HG03135 (cell line): ENCODE data around the gene RFC4.
"Not testable (repeated sequence)": the region's sequence is repeated elsewhere in the genome, so short reads cannot be mapped to it uniquely, and the experiment has no call there.

Source experiments
- ATAC-seq: cut with Tn5 transposase; IDR thresholded peaks from one replicate; pipeline ENCODE4 v1.9.1; 2021; ENCODE audit warnings: mild to moderate bottlenecking, moderate library complexity; ENCODE audit not compliant: unreplicated experiment

The RFC4 gene, protein sequence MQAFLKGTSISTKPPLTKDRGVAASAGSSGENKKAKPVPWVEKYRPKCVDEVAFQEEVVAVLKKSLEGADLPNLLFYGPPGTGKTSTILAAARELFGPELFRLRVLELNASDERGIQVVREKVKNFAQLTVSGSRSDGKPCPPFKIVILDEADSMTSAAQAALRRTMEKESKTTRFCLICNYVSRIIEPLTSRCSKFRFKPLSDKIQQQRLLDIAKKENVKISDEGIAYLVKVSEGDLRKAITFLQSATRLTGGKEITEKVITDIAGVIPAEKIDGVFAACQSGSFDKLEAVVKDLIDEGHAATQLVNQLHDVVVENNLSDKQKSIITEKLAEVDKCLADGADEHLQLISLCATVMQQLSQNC

DNA sequence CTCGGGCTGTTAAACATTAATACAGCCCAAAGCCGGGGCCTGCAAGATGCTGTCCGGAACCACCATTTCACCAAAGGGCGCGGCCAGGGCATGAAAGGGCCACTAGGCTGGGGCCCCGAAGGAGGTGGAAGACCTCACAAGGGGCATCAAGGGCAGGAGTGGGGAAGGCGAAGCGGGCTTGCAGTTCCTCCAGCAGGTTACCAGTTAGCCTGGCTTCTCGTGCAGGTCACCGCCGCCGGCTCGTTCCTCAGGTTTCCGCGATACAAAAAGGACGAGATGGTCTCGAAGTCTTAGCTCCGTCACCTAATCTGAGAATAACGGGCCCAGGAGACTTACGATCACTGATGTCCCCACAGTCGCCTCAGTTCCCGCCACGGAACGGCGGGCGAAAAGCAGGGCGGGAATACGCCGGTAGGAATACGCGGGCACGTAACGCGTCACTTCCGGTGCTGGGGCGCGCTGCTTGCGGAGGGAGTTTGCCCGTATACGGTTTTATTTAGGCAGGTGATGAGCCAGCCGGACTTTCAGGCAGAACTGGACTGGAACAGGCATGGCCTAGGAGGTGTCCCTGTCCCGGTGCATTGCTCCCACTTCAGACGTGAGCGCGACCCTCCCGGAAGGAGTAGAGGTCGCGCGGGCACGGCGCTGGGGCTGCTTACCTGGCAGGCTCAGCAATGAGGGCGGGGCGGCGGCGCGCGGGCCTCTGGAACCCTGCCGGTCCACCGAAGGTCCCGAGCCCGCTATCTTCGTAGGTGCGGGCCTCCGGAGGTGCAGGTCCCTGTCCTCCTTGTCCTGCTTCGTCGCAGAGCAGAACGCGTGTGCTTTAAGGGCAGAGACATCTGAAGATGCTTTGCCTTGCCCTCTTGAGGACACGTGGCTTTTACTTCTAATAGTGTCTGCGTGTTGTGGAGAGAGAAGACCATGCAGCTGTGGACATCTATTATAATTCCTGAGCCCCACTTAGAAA, at the start of gene RFC4:
Gene RFC4 (minus strand): TSS at position 394 of the 967 bp plus-strand sequence. CDS start 1,769 bp downstream, outside the sequence.
- ATAC-seq: peak; percentile 89

DNA sequence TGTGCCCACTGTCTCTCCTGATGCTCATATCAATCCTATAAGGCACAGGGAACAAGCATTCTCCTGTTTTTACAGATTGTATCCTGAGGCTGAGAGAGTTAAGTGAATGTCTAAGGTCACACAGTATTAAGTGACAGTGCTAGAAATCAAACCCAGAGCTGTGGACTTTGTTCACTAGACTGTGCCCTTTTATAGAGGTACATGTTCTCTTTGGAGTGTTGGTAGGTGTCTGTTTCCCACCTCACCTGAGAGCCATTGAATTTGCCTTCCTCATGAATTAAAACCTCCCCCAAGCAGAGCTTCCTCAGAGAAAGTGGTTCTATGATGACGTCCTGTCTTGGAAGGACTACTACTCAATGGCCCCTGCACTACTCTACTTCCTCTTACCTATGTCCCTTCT, 48.7 kb upstream of the RFC4 start:
- no peak for ATAC-seq

DNA sequence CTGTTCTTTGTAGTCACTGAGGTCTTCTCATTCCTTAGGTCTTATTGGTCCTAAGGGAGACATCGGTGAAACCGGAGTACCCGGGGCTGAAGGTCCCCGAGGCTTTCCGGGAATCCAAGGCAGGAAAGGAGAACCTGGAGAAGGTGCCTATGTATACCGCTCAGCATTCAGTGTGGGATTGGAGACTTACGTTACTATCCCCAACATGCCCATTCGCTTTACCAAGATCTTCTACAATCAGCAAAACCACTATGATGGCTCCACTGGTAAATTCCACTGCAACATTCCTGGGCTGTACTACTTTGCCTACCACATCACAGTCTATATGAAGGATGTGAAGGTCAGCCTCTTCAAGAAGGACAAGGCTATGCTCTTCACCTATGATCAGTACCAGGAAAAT, 47.9 kb upstream of the RFC4 start:
- no peak for ATAC-seq

DNA sequence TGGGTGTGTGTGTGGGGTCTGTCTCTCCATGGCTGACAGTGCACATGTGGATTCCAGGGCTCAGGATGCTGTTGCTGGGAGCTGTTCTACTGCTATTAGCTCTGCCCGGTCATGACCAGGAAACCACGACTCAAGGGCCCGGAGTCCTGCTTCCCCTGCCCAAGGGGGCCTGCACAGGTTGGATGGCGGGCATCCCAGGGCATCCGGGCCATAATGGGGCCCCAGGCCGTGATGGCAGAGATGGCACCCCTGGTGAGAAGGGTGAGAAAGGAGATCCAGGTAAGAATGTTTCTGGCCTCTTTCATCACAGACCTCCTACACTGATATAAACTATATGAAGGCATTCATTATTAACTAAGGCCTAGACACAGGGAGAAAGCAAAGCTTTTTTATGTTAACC, 46.7 kb upstream of the RFC4 start:
- no peak for ATAC-seq

DNA sequence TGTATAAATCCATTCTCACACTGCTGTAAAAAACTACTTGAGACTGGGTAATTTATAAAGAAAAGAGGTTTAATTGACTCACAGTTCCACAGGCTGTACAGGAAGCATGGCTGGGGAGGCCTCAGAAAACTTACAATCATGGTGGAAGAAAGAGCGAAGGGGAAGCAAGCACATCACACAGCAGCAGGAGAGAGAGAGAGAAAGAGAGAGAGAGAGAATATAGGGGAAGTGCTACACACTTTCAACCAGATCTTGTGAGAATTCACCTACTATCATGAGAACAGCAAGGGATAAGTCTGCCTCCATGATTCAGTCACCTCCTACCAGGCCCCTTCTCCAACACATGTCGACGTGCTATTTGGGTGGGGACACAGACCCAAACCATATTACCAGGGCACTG, 45.6 kb upstream of the RFC4 start:
- not testable (repeated sequence) for ATAC-seq

DNA sequence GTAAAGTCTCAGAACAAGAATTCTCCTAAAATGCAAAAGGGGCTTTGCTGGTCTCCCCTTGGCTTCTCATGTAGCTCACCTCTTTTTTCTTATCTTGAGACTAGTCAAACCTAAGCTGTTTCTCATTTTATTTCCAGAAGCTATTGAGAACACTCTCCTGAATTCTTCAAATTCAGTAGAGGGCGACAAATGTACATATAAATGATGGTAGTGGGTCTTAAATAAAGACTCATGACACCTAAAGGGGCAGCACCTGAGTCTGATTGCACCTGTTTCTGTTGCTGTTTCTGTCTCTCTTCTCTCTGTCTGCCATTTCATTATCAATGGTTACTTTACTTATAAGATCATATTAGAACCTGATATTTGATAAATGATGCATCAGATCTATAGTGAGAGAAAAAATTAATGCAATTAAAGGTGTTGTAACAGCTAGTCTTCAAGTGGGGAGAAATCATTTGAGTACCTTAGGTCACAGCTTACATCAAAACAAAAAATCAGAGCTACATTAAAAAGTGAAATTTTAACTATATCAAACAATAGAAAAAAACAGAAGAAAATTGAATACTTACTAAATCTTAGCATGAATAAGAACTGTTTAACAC, 43.2 kb upstream of the RFC4 start:
- peak; percentile 73 for ATAC-seq

DNA sequence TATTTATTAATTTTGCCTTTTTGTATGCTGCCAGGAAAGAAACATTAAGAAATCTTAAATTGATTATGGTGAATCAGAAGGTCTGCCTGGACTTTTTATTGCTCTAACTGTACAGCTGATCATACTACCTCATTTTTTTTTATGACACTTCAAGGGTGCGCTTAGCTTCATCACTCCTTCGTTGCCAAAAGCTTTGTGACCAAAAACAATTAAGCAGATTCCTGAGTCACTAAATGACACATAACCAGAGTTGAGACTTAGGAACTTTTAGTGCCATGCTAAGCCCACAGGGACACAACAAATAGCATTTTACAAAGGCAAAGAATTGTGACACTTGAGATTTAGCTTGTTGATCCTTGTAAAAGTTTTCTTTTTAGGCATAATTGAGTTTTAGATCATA, 41.2 kb upstream of the RFC4 start:
- no peak for ATAC-seq

DNA sequence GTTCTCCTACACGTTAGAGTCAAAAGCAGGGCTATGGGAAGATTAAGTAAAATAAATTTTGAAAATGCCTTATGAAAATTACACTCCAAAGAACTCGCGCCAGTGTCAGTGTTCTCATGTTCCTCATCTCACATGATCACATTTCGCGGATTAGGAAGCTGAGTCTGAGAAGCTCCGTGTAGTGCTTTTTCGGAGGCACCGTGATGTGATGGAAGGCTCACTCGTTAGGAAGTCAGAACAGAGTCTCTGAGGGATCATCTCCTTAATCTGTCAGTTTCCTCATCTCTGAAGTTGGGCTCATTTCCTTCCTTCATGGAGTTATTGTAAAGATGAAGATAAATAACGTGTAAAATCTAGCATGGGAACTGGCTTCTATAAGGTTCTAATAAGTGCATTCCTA, 39.5 kb upstream of the RFC4 start:
- no peak for ATAC-seq

DNA sequence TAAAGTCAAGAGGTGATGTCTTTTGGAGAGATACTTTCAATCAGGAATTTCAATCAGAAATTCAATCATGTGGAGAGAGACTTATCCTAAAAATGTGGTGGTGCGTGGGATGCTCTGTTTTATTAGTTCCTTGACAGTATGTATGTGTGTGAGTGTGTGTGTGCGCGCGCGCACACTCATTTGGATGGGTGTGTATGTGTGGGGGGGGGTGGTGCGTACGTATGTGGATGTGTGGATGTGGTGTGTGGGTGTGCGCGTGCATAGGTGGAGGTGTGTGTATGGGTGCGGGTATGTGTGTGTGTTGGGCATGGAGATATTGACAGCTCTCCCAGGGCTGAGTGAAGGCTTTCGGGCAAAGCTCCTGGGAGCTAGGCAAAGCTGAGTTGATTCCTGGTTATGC, 38.6 kb upstream of the RFC4 start:
- ATAC-seq: no peak

DNA sequence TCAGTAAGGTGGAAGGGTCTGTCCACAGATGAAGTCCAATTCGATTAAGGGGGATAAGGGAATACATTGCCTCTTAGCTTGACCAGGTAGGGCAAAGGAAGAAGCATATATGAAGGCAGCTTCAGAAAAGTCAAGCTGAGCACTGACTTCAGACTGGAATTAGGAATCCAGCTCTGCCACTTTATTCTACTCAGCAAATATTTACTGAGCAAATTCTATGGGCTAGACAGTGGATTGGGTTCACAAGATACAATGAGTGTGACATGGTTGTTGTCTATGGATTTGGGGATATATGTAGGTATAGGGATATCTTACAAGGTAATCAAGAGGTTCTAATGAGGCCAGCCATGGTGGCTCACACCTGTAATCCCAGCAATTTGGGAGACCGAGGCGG, 36.8 kb upstream of the RFC4 start:
- no peak for ATAC-seq

DNA sequence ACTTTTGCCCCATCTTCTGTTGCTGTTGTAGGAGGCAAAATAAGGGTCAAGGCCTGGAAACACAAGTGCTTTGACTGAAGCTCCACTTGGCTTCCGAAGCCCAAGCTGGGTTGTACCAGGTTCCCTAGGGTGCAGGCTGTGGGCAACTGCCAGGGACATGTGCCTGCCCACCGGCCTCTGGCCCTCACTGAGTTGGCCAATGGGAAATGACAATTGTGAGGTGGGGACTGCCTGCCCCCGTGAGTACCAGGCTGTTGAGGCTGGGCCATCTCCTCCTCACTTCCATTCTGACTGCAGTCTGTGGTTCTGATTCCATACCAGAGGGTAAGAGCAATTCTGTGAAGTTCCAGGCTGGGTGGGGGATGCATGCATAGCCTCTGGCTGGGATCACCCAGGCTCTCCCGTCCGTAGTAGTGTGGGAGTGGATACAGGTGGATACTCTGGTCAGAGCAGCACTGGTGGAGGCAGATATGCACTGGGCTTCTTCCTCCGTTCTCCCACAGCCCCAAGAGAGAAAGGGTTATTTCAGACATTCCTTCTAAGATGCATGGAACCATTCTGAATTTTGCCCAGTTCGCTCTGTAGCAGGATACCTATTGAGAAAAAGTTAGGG, 36.2 kb upstream of the RFC4 start, which contains the start of gene ADIPOQ:
Gene ADIPOQ (plus strand): TSS at position 285 of the 613 bp plus-strand sequence. CDS start 10,349 bp downstream, outside the sequence.
- no peak for ATAC-seq

DNA sequence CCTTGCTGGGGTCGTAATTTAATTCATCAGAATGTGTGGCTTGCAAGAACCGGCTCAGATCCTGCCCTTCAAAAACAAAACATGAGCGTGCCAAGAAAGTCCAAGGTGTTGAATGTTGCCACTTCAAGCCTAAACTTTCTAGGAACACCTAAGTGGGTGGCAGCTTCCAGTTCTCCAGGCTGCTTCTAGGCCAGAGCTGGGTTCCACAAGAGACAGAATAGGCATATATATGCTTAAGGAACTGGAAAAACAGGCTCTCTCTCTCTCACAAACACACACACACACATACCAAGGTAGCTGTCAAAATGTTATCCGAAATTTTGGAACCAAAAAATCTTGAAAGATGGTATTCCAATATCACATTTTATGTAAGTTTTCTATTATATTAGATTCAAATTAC, 35.3 kb upstream of the RFC4 start:
- no peak for ATAC-seq

DNA sequence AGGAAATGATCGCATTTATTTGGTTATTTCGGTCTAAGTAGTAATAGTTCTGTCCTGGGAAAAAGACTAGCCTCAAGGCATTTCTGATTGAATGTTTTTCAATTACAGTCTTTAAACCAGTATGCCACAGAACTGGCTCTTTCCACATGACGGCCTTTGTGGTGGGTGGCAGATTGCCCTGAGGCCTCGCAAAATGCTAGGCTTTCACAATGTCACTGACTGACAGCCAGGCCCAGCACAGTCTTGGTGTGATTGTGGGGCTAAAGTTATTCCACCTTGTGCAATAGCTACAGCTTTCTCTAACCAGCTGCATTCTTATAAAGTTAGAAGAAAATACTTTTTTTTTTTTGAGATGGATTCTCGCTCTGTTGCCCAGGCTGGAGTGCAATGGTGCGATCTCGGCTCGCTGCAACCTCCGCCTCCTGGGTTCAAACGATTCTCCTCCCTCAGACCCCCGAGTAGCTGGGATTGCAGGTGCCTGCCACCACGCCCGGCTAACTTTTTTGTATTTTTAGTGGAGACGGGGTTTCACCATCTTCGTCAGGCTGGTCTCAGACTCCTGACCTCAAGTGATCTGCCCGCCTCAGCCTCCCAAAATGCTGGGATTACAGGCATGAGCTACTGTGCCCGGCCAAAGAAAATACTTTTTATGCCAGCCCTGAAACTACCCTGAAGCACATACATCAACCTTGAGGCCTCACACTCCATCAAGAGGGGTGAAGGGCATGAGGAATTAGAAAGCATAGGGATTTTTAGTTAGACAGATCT, 33.8 kb upstream of the RFC4 start:
- ATAC-seq: no peak

DNA sequence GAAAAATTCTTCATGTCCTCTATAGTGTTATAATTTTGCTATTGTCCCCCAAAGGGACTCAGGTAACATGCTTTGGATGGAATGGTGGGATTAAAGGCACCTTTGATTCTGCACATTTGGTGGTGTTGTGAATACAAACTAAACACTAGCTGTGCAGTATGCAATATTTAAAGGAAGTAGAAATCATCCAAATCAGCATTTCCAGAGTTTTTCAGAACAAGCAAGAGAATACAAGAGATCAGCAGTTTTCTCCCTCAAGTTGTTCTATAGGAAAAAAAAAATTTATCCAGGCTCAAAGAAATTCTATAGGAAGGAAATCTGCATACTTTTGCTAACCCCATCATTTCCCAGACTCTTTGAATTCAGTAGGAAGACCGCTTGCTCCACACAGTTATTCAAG, 26.0 kb upstream of the RFC4 start:
- no peak for ATAC-seq

DNA sequence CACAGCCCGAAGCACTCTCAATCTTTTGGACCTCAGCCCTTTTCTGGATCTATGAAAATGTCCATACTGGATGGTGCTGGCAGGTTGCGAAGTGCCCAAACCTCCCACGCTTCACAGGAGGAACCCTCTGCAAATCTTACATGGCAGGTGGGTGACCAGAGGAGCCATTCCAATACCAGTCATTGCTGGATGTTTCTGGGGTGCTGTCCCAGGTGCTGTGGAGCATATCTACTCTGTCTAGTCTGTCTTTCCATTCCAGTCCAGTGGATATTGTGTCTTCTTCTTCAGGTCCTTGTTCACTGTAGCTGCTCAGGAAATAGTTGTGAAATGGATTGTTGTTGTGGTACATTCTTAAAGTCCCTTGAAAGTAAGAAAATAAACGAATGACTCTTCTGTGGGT, 25.5 kb upstream of the RFC4 start:
- ATAC-seq: no peak

DNA sequence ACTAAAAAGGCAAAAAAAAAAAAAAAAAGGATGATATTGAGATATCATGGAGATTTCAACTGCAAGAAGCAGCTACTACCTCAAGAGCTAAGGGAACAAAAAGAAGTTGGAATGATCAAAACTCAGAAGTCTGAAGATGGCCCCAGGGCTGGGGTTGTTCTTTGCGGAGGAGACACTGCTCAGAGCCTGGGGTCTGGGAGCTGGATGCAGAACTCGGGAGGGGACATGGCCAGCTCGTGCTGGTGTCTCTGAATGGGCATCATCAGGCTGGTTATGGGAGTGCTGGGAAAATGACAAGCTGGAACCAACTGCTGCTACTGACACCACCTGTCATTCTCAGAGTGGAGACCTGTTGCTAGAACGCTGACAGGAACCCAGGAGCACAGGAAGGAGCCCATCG, 22.1 kb upstream of the RFC4 start:
- no peak for ATAC-seq

DNA sequence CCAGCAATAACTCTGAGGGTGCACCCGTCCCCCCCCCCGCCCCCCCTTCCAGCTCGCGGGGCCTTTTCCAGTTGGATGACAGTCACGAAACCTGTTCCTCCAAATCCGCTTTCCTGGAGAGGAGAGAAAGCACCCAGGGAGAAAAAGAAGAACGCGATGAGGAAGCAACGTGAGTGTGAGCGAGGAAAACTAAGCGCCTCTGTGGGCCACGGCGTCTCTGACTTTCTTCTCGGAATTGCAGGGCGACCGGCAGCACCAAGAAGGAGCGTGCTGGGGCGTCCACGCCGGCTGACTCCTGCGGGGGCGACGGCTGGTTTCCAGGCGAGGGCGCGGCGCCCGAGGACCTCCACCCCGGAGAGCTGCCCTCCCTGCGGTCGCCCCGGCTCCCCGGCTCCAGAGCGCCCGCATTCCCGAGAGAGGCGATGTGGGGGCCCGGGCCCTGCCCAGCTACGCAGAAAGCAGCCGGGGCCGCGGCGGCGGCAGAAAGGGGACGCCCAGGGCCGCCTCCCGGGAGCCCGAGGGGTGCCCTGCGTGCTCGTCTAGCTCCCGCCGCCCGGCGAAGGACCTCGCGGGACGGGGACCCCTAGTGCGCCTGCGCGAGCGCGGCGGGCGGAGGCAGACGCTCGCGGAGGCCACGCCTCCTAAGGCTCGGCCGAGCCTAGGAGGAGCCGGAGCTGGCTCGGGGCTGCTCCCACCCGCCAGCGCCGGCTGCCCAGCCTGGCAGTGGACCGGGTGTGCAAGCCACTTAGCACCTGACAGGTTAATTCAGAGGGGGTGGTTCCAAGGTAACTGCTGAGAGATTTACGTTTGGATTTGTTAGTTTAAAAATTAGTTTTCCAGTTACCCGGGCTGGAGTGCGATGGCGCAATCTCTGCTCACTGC, 20.9 kb upstream of the RFC4 start:
- ATAC-seq: peak; percentile 87

DNA sequence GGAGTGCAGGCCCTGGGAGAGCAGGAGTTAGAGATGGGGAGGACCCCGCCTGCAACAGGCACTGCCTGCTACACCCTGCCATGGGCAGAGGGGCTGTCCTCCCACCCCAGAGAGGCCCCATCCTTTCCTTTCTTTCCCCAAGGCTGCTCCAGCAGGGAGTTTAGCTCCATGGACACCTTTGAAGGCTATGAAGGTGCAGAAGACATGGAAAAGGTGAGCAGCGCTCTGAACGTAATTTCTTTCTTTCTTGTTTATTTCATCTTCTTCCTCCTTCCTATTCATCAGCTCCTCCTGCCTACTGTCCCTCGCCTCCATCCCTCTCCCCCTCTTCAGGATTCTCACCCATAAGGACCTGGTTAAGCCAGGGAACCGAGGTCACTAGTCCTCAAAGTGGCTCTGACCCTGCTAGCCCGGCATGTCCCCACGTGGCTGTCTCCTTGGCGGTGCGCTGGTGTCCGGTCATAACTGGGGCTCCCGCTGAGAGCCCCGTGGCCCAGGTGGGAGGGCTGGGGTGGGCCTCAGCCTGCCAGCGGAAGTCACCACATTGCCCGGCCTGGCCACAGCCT, 20.2 kb upstream of the RFC4 start:
- no peak for ATAC-seq

DNA sequence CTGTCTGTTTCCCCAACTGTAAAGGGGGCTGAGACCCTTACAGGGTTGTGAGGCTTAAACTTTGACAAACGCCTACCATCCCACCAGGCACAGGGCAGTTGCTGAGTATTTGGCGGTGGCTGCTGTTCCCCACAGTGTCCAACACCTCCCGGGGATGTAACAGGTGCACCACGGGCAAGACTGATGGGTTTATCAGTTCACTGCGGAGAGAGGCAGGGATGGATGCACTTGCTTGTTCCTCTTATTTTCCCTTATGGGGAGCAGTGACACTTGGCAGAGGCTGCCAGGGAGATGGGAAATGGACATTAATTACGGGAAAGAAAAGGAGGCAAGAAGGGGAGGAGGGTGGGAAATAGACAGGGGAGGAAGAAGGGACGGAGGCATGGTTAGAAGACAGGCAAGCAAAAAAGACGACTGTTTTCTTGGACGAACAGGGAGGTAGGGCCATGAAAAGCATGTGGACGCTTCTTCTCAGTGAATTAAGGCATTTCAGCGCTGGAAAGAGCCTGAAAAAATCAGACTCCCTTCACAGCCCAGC, 19.7 kb upstream of the RFC4 start:
- no peak for ATAC-seq
